HG03442 (cell line): ENCODE measurements around the gene THSD7B.
"Not testable (repeated sequence)": the region's sequence is repeated elsewhere in the genome, so short reads cannot be mapped to it uniquely, and the experiment has no call there.

Source experiments
- ATAC-seq: cut with Tn5 transposase; IDR thresholded peaks from one replicate; pipeline ENCODE4 v1.9.1; 2021; ENCODE audit warnings: mild to moderate bottlenecking, moderate library complexity; ENCODE audit not compliant: unreplicated experiment

The THSD7B gene

GRCh38 chr2:137031731-137032130, 266.4 kb downstream of the THSD7B start:
- ATAC-seq: no peak

- ATAC-seq: no peak
Measured at GRCh38 chr2:137036619-137037018, 271.3 kb downstream of the THSD7B start.

DNA sequence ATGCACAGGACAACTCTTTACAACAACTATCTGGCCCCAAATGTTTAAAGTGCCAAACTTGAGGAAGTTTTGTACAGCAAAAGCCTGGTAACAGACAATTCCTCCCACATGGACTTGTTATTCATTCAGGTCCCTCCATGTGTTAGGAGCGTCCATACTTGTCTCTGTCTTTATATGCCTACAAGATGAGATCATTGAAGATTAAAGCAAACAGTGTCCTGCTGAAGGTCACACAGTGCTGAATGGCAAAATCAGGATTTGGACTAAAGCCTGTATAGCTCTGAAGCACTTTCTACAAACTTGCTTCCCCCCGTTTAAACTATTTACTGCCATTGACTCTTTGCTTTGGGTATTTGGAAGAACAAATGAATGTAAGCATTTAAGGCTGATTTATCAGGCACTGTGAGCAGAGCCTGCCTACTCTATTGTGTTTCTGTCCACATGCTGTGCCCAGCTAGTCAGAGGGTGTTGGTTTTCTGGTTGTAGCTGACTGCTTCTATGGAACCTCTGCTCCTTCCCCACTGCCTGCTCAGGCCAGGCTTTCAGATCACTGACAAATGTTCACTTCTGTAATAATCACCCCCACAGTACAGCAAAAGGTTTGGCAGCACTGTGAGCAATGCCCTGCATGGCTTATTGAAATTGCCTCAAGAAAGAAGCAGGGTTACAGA, 274.3 kb downstream of the THSD7B start:
- no peak for ATAC-seq

GRCh38 chr2:137047369-137047768, 282.0 kb downstream of the THSD7B start:
- no peak for ATAC-seq

DNA sequence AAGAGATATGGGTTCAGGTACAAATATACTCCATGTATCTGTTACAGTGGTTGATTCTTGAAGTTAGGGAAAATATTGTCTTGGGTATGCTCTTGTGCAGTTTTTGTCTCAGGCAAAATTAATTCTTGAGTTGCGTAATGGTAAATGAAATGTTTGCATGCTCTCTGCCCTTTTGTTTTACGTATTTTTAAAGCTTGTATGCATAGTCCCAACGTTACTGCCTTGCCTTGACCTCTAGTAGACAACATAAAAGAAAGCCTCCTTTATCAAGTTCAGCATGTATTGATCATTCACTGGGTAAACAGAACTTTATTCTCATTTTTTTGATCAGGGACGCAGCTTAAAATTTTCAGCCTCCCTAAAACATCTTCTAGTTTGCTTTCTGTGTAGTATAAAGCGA, 283.1 kb downstream of the THSD7B start:
- ATAC-seq: no peak

GRCh38 chr2:137049518-137049917, 284.2 kb downstream of the THSD7B start:
- no peak for ATAC-seq

DNA sequence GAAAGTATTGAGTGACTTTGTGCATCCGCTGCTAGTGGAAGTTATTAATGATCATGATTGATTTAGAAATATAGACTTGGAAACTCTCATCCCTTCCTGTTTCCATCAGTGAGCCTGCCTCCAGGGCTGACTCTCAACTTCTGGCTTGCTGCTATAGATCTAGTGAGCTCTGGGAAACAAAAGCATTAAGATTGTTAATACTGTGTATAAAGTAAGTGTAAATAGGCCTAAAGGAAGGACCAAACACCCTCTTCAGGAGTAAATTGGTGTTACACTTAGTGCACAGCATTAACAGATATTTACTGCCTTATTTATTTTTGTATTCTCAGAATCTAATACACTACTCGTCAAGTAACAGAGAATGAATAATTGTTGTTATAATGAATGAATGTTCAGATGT, 285.6 kb downstream of the THSD7B start:
- no peak for ATAC-seq

- no peak for ATAC-seq
Measured at GRCh38 chr2:137051778-137052398, 286.5 kb downstream of the THSD7B start.

- ATAC-seq: no peak
Measured at GRCh38 chr2:137056704-137057103, 291.4 kb downstream of the THSD7B start.

DNA sequence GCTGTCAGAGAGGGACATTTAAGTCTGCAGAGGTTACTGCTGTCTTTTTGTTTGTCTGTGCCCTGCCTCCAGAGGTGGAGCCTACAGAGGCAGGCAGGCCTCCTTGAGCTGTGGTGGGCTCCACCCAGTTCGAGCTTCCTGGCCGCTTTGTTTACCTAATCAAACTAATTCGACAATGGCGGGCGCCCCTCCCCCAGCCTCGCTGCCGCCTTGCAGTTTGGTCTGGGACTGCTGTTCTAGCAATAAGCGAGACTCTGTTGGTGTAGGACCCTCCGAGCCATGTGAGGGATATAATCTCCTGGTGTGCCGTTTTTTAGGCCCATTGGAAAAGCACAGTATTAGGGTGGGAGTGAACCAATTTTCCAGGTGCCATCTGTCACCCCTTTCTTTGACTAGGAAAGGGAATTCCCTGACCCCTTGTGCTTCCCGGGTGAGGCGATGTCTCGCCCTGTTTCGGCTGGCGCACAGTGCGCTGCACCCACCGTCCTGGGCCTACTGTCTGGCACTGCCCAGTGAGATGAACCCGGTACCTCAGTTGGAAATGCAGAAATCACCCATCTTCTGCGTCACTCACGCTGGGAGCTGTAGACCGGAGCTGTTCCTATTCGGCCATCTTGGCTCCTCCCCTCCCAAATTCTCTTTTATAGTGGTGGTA, 310.9 kb downstream of the THSD7B start:
- not testable (repeated sequence) for ATAC-seq

DNA sequence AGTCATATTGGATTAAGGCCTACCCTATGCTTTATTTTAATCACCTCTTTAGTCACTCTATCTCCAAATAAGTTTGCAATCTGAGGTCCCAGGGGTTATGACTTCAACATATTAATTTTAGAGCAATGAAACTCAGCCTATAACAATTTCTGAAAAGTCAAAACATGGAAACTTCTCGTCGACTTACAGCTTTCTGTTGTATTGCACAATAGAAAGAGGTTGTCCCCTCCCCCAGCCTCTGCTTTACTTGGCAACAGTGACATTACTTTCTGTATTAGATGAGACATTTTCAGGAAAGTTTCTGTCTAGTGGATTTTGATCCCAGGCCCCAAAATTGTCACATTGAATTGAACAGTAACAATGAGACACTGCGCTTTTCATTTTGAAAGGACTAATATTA, 326.4 kb downstream of the THSD7B start:
- no peak for ATAC-seq

- no peak for ATAC-seq
Measured at GRCh38 chr2:137093116-137093515, 327.8 kb downstream of the THSD7B start.

DNA sequence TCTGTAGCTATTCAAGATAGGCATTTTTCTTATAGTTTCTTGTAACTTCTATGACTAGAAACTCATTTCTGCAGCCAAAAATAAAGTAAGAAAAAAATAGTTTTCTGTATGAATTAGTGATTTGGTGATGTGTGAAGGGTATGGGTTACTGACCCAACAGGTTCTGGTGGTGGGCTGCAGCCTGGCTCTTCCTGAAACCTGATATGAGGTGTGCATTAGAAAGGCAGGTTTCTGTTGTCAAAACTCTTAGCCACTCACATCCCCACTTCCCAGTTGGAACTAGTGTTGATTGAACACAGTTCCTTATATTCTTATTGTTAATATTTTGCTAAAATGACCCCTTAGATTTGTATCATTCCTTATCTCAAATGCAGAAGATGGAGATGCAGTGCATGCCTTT, 330.8 kb downstream of the THSD7B start:
- no peak for ATAC-seq

DNA sequence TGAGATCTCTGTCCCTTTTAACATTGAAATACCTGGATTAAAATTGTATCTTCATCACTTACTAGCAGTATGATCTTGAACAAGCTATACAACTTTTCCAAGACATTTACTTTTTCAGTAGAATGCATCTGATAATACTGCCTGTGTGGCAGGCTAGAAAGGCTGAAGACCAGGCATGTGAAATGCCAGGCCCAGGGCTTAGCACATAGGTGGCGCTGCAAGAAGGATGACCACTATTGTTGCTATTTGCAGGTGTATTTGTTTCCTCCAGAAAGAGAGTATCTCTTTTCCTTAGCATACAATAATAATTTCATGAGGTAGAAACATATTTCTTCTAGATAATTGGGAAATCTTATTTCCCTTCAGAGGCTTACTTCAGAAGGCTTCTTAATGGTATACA, 331.3 kb downstream of the THSD7B start:
- no peak for ATAC-seq

GRCh38 chr2:137101814-137102213, 336.5 kb downstream of the THSD7B start:
- ATAC-seq: not testable (repeated sequence)

DNA sequence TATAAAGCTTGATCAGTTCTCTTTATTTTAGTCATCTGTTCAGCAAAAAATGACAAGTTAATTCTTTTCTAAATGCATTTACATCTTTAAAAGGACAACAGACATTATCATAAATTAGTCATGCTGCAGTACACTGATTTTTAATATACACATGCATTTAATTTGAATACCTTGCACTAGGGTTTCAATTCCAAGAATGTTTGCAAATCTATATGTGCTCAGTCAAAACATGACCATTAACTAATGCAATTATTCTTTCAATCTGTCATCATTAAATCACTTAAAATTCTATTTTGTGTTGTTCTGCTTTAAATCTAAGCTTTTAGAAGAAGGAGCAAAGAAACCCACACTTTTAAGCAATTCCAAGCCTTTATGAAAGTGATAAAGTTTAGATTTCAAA, 342.6 kb downstream of the THSD7B start:
- no peak for ATAC-seq

GRCh38 chr2:137111896-137112295, 346.6 kb downstream of the THSD7B start:
- no peak for ATAC-seq

- ATAC-seq: no peak
Measured at GRCh38 chr2:137115081-137115794, 349.9 kb downstream of the THSD7B start.

DNA sequence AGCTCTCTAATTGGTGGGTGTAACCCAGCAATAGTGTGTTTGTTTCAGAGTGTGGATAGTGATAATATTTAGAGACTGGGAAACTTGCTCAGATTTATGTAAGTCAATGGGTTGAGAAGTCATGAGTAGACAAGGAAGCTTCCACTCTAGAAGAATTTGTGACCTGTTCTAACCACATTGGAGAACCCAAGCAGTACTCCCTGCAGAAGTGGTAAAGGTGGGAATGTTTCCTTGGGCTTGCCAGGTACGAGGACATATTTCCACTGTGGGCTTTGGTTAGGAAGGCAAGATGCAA, 350.4 kb downstream of the THSD7B start:
- ATAC-seq: no peak

DNA sequence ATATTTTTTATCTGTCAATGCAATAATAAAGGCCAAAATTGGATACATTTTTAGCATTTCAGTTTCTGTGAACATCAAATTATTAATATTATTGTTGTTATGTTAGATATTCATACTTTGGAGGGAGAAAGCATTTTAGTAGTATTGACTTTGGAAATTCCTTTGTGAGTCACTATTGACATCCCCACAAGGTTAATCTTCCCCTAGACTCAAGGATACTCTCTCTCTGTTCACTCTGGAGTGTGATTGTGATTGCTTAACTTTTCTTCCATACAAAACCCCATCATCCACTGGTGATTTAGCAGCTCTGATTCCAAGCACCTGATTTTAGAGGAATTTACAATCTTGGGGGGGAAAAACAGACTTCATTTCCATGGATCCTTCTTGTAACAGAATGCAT, 352.0 kb downstream of the THSD7B start:
- no peak for ATAC-seq

DNA sequence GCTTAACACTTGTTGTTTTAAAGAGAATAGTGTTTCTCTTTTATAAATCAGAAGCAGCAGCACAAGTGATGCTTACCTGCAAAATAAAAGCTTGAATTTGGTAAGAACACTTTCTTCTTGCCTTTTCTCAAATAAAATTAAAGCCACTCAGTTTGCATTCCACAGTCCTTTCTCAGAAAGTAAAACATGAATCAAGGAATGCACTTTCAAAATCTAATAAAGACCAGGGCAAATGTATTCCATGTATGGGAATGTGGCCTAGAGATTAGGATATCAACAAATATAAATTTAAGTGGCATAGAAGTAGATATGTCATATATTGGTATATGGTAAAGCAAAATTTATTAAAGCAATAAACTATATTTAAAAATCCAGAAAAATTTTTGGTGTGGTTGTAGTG, 352.8 kb downstream of the THSD7B start:
- ATAC-seq: no peak

- no peak for ATAC-seq
Measured at GRCh38 chr2:137123226-137123625, 357.9 kb downstream of the THSD7B start.
